Esophagus squamous epithelium (tissue), 5 donors: ENCODE data around the gene NUP160. TPM values are rescaled to one million over a fixed set of nuclear protein-coding genes. Genes with fewer than 3 reads are reported as not detected.
"Not testable (repeated sequence)": the region's sequence is repeated elsewhere in the genome, so short reads cannot be mapped to it uniquely, and the experiment has no call there.

ENCODE experiments used
- DNase-seq: peaks from one replicate; lab custom pipeline; 2025; lab: John Stamatoyannopoulos, UW
- H3K27ac ChIP-seq, 4 donors: fragments of 200-600 bp; sonication (generic); one replicate each; pipeline ENCODE4 v1.5.1; 2016 to 2019; ENCODE audit warnings: mild to moderate bottlenecking in 1 of 4
- H3K27me3 ChIP-seq, 4 donors: fragments of 200-600 bp; sonication (generic); 1 replicate in 3 of 4; 2 replicates in 1 of 4; pipeline versions ENCODE4 v1.5.1 to v1.6.0; 2017 to 2021; ENCODE audit warnings: antibody characterized with exemption in 1 of 4
- H3K36me3 ChIP-seq, 3 donors: fragments of 200-600 bp; sonication (generic); one replicate each; pipeline ENCODE4 v1.5.1; 2016 to 2019
- H3K4me1 ChIP-seq, 3 donors: fragments of 200-600 bp; sonication (generic); one replicate each; pipeline ENCODE4 v1.5.1; 2017 to 2019
- H3K4me3 ChIP-seq, 4 donors: fragments of 200-600 bp; sonication (generic); 1 replicate in 3 of 4; 2 replicates in 1 of 4; pipeline ENCODE4 v1.5.1; 2016 to 2019; ENCODE audit warnings: mild to moderate bottlenecking in 2 of 4, moderate library complexity in 1 of 4
- H3K9me3 ChIP-seq, 3 donors: fragments of 200-600 bp; sonication (generic); one replicate each; pipeline ENCODE4 v1.5.1; 2016 to 2019
- CTCF ChIP-seq, 6 experiments: fragments of 450-650 bp in 4 of 6; fragments of 200-600 bp in 2 of 6; sonication (generic) in 2 of 6; IDR thresholded peaks; one replicate each; pipeline ENCODE4 v1.5.1; 2016 to 2019; ENCODE audit warnings: antibody characterized with exemption in 6 of 6, mild to moderate bottlenecking in 4 of 6, moderate library complexity in 4 of 6
- POLR2A ChIP-seq, 4 donors: fragments of 450-650 bp; IDR thresholded peaks; one replicate each; pipeline ENCODE4 v1.6.1; 2017; ENCODE audit warnings: antibody characterized with exemption in 4 of 4, mild to moderate bottlenecking in 4 of 4, moderate library complexity in 3 of 4
- WGBS, 2 donors: methylation state at CpG; one replicate each; pipeline ENCODE4 v1.1.5; 2018; 5-methylcytosine and 5-hydroxymethylcytosine counted together
- intact Hi-C: fragments of 100-400 bp; cut with DNase I; formaldehyde crosslinking; loops from one replicate; pipeline ENCODE4 v1.15.0; 2022
- total RNA-seq, 4 donors: library from RNA; depleted of rRNA; stranded (reverse); fragments of >200 nt; gene quantifications; one replicate each; pipeline ENCODE4 v1.1.0, GENCODE V29; 2016
- donor health status: DM: yes; HTN: yes; CAD: no.

The NUP160 gene
- total RNA-seq, 4 donors from 2014 or later, result 11.0 to 30.1 (median 20.7) TPM

- no peak for DNase-seq
- no peaks in the 10 kb centered on the region for H3K4me1 ChIP-seq
- intact Hi-C loops, result no loop called here
- WGBS, 2 donors, result 77 to 93% methylated on average over 2 of the region's 2 CpGs
- peaks cover 16 to 100% (median 49%) of the 10 kb centered on the region in 3 donors for H3K36me3 ChIP-seq
- H3K4me3 ChIP-seq, result no peak overlapping the region
- TF ChIP-seq POLR2A (IDR thresholded peaks at IDR 0.05), result no peak
- TF ChIP-seq CTCF (IDR thresholded peaks at IDR 0.05), result no peak
- no peaks in the 10 kb centered on the region for H3K27me3 ChIP-seq
- no peaks in the 10 kb centered on the region for H3K9me3 ChIP-seq
- no peak overlapping the region for H3K27ac ChIP-seq
Observed at GRCh38 chr11:47783087-47783610, 65.0 kb downstream of the NUP160 start.

- H3K36me3 ChIP-seq, result peaks cover 13 to 96% (median 36%) of the 10 kb centered on the region in 3 donors
Observed at GRCh38 chr11:47778878-47779483, 69.2 kb downstream of the NUP160 start.

GRCh38 chr11:47775240-47775869, 72.8 kb downstream of the NUP160 start:
- intact Hi-C loops, result no loop called here
- no peaks in the 10 kb centered on the region for H3K4me1 ChIP-seq
- 90% methylated on average over 8 of the region's 8 CpGs for WGBS, 2 donors
- no peak overlapping the region for H3K27ac ChIP-seq
- H3K9me3 ChIP-seq, result no peaks in the 10 kb centered on the region
- peaks cover 8 to 60% (median 14%) of the 10 kb centered on the region in 3 donors for H3K36me3 ChIP-seq
- H3K4me3 ChIP-seq, result no peak overlapping the region
- no peak for DNase-seq
- H3K27me3 ChIP-seq, result no peaks in the 10 kb centered on the region
- no peak for TF ChIP-seq CTCF (IDR thresholded peaks at IDR 0.05)
- TF ChIP-seq POLR2A (IDR thresholded peaks at IDR 0.05), result no peak

More at GRCh38 chr11:47778878-47779483, 69.2 kb downstream of the NUP160 start:
- 90 to 91% methylated on average over 7 of the region's 7 CpGs for WGBS, 2 donors
- Histone ChIP-seq H3K4me1 (no peaks in the 10 kb centered on the region), H3K9me3 (no peaks in the 10 kb centered on the region), H3K4me3 (no peak overlapping the region), H3K27ac (no peak overlapping the region), H3K27me3 (no peaks in the 10 kb centered on the region)
- intact Hi-C loops, result no loop called here
- DNase-seq, result no peak
- TF ChIP-seq CTCF (IDR thresholded peaks at IDR 0.05) (no peak), POLR2A (IDR thresholded peaks at IDR 0.05) (no peak)

GRCh38 chr11:47773882-47774281, 74.3 kb downstream of the NUP160 start:
- Histone ChIP-seq H3K4me1 (peaks cover 0 to under 1% (median under 1%) of the 10 kb centered on the region in 3 donors), H3K27me3 (no peaks in the 10 kb centered on the region), H3K27ac (no peak overlapping the region), H3K9me3 (no peaks in the 10 kb centered on the region), H3K36me3 (peaks cover 0 to 46% (median 4%) of the 10 kb centered on the region in 3 donors), H3K4me3 (no peak overlapping the region)
- intact Hi-C loops, result no loop called here
- WGBS, 2 donors, result 93 to 94% methylated on average over 3 of the region's 3 CpGs
- TF ChIP-seq POLR2A (IDR thresholded peaks at IDR 0.05) (no peak), CTCF (IDR thresholded peaks at IDR 0.05) (no peak)
- DNase-seq, result no peak

GRCh38 chr11:47769556-47769955, 78.6 kb downstream of the NUP160 start:
- DNase-seq, H3K27me3 ChIP-seq, H3K9me3 ChIP-seq, intact Hi-C loops, H3K27ac ChIP-seq, H3K36me3 ChIP-seq, H3K4me3 ChIP-seq: not testable (repeated sequence)
- 81 to 89% methylated on average over 12 to 14 of the region's 14 CpGs for WGBS, 2 donors
- peaks cover 0 to 28% (median 13%) of the 10 kb centered on the region in 3 donors for H3K4me1 ChIP-seq
